K562 (cell line): ENCODE results near the gene FAM200A. TPM values are rescaled to one million over a fixed set of nuclear protein-coding genes. Genes with fewer than 3 reads are reported as not detected.

Experiments
- ATF7 ChIP-seq: fragments of 450-650 bp; IDR thresholded peaks from 2 replicates; pipeline ENCODE4 v1.7.1; 2014; ENCODE audit warnings: mild to moderate bottlenecking, moderate library complexity
- CREB1 ChIP-seq, 2 experiments: sonication (generic) in 1 of 2; formaldehyde crosslinking in 1 of 2; IDR thresholded peaks; 2 replicates each; pipeline versions ENCODE4 v1.6.1 to v1.8.0; 2012 to 2022; ENCODE audit warnings: inconsistent platforms in 1 of 2, mild to moderate bottlenecking in 1 of 2, missing genetic modification reagents in 1 of 2, moderate library complexity in 1 of 2
- EGR1 ChIP-seq: fragments of 450-650 bp; conservative IDR thresholded peaks from 2 replicates; pipeline ENCODE4 v1.6.1; 2017; ENCODE audit warnings: mild to moderate bottlenecking
- EP400 ChIP-seq: fragments of 450-650 bp; IDR thresholded peaks from 2 replicates; pipeline ENCODE4 v1.6.1; 2017; ENCODE audit warnings: antibody characterized with exemption, mild to moderate bottlenecking, moderate library complexity
- FOS ChIP-seq: IDR thresholded peaks from 3 replicates; pipeline ENCODE4 v1.6.1; 2011; ENCODE audit not compliant: insufficient read length; ENCODE audit errors: extremely low read depth
- GATAD2A ChIP-seq: fragments of 450-650 bp; IDR thresholded peaks from 2 replicates; pipeline ENCODE4 v1.6.1; 2017
- HDAC1 ChIP-seq, 2 experiments: fragments of 450-650 bp; IDR thresholded peaks; 2 replicates each; pipeline ENCODE4 v1.6.1; 2016 to 2017; ENCODE audit warnings: inconsistent platforms in 1 of 2, mild to moderate bottlenecking in 1 of 2, moderate library complexity in 1 of 2
- MAFK ChIP-seq: IDR thresholded peaks from 2 replicates; pipeline ENCODE4 v1.6.1; 2011; ENCODE audit warnings: low read length, improper control_type of control experiment
- PCBP2 ChIP-seq: fragments of 200-400 bp; formaldehyde crosslinking; IDR thresholded peaks from 2 replicates; pipeline ENCODE4 v1.6.1; 2018; ENCODE audit warnings: low read length, low read depth, mild to moderate bottlenecking, moderate library complexity; ENCODE audit not compliant: poor library complexity, severe bottlenecking
- SMAD1 ChIP-seq: fragments of 150-350 bp; IDR thresholded peaks from 2 replicates; pipeline ENCODE4 v1.6.1; 2014; ENCODE audit warnings: low read length, low read depth; ENCODE audit not compliant: partially characterized antibody
- TCF3 ChIP-seq: sonication (generic); formaldehyde crosslinking; IDR thresholded peaks from 2 replicates; pipeline ENCODE4 v1.4.0; 2020; ENCODE audit warnings: mild to moderate bottlenecking, missing genetic modification reagents
- polyA plus RNA-seq, 8 experiments: library from polyadenylated mRNA; depleted of rRNA in 4 of 8; stranded (reverse) in 5 of 8; unstranded in 3 of 8; fragments of >200 nt; fragmentation: Nextera tagmentation in 2 of 8; fragmentation: Illumina TruSeq in 1 of 8; extraction: Ambion mirVana in 2 of 8; extraction: Trizol in 1 of 8; gene quantifications; 2 replicates each; pipeline versions ENCODE4 v1.2.1 to v1.2.3, GENCODE V29; 2011 to 2014; ENCODE audit warnings: inconsistent platforms in 1 of 8, missing spikeins in 1 of 8
- total RNA-seq, 7 experiments: library from RNA; depleted of rRNA in 6 of 7; stranded (reverse); fragments of >200 nt in 6 of 7; fragmentation: Illumina TruSeq in 2 of 7; extraction: Trizol in 2 of 7; gene quantifications; 2 replicates each; pipeline versions ENCODE4 v1.2.1 to v1.2.3, GENCODE V29; 2011 to 2021; ENCODE audit warnings: low replicate concordance in 1 of 7
- TF ChIP-seq, protein P1 (sequence below): fragments of 450-650 bp; IDR thresholded peaks from 2 replicates; pipeline ENCODE4 v1.6.1; 2016; ENCODE audit warnings: low read depth
- TF ChIP-seq, protein P2 (sequence below), 2 experiments: fragments of 450-650 bp in 1 of 2; IDR thresholded peaks; 2 replicates each; pipeline ENCODE4 v1.6.1; 2011 to 2017; ENCODE audit warnings: low read depth in 2 of 2, antibody characterized with exemption in 1 of 2, borderline replicate concordance in 1 of 2, low read length in 1 of 2, mild to moderate bottlenecking in 1 of 2, mixed read lengths in 1 of 2; ENCODE audit not compliant: control insufficient read depth in 1 of 2
- TF ChIP-seq, protein P3 (sequence below): IDR thresholded peaks from 3 replicates; pipeline ENCODE4 v1.6.1; 2011; ENCODE audit warnings: borderline replicate concordance, mild to moderate bottlenecking; ENCODE audit not compliant: insufficient read length, insufficient read depth
- TF ChIP-seq, protein P4 (sequence below): sonication (generic); IDR thresholded peaks from 2 replicates; pipeline ENCODE4 v1.6.1; 2016

Gene FAM200A
- total and polyA plus RNA-seq, 9 of the 15 experiments (the other 6 are each of a cell fraction or from before 2014, with no cell fraction given): 3.3 to 11.2 (median 8.3) TPM

DNA sequence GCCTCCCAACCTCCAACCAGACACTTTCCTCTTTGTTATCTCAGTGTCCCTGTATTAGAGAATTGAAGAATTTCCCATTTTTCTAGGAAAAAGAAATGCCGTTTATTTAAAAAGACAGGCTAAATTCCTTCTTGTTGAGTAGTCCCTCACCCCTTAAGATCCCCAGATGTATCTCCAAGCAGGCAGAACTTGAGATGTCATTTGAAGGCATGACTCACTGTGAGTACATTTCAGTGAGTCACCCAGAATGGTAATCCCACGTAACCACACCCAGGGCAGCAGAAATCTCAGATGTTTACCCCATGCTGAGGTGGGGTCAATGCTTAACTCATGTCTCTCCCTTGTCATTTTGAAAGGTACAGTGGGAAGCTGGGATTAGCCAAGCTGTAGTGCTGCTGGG, 10.9 kb upstream of the FAM200A start (continued):
- peak; percentile 74; the same call in 1 of the 2 replicates for TF ChIP-seq ATF7
- TF ChIP-seq, protein P1, sequence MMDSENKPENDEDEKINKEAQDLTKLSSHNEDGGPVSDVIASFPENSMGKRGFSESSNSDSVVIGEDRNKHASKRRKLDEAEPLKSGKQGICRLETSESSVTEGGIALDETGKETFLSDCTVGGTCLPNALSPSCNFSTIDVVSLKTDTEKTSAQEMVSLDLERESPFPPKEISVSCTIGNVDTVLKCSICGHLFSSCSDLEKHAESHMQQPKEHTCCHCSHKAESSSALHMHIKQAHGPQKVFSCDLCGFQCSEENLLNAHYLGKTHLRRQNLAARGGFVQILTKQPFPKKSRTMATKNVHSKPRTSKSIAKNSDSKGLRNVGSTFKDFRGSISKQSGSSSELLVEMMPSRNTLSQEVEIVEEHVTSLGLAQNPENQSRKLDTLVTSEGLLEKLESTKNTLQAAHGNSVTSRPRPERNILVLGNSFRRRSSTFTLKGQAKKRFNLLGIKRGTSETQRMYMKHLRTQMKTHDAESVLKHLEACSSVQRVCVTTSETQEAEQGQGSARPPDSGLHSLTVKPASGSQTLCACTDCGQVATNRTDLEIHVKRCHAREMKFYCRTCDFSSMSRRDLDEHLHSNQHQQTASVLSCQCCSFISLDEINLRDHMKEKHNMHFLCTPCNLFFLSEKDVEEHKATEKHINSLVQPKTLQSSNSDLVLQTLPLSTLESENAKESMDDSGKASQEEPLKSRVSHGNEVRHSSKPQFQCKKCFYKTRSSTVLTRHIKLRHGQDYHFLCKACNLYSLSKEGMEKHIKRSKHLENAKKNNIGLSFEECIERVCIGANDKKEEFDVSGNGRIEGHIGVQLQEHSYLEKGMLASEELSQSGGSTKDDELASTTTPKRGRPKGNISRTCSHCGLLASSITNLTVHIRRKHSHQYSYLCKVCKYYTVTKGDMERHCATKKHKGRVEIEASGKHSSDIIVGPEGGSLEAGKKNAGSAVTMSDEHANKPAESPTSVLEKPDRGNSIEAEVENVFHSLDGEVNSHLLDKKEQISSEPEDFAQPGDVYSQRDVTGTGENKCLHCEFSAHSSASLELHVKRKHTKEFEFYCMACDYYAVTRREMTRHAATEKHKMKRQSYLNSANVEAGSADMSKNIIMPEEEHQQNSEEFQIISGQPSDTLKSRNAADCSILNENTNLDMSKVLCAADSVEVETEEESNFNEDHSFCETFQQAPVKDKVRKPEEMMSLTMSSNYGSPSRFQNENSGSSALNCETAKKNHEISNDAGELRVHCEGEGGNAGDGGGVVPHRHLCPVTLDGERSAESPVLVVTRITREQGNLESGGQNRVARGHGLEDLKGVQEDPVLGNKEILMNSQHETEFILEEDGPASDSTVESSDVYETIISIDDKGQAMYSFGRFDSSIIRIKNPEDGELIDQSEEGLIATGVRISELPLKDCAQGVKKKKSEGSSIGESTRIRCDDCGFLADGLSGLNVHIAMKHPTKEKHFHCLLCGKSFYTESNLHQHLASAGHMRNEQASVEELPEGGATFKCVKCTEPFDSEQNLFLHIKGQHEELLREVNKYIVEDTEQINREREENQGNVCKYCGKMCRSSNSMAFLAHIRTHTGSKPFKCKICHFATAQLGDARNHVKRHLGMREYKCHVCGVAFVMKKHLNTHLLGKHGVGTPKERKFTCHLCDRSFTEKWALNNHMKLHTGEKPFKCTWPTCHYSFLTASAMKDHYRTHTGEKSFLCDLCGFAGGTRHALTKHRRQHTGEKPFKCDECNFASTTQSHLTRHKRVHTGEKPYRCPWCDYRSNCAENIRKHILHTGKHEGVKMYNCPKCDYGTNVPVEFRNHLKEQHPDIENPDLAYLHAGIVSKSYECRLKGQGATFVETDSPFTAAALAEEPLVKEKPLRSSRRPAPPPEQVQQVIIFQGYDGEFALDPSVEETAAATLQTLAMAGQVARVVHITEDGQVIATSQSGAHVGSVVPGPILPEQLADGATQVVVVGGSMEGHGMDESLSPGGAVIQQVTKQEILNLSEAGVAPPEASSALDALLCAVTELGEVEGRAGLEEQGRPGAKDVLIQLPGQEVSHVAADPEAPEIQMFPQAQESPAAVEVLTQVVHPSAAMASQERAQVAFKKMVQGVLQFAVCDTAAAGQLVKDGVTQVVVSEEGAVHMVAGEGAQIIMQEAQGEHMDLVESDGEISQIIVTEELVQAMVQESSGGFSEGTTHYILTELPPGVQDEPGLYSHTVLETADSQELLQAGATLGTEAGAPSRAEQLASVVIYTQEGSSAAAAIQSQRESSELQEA: no peak
- TF ChIP-seq PCBP2: no peak
- TF ChIP-seq TCF3 (CRISPR knock-in tag): peak; percentile 62
- peak in 1 of 2 experiments; percentile 96; a peak in 2 of 4 replicates for TF ChIP-seq HDAC1 (IDR thresholded peaks at IDR 0.05)
- TF ChIP-seq, protein P2, sequence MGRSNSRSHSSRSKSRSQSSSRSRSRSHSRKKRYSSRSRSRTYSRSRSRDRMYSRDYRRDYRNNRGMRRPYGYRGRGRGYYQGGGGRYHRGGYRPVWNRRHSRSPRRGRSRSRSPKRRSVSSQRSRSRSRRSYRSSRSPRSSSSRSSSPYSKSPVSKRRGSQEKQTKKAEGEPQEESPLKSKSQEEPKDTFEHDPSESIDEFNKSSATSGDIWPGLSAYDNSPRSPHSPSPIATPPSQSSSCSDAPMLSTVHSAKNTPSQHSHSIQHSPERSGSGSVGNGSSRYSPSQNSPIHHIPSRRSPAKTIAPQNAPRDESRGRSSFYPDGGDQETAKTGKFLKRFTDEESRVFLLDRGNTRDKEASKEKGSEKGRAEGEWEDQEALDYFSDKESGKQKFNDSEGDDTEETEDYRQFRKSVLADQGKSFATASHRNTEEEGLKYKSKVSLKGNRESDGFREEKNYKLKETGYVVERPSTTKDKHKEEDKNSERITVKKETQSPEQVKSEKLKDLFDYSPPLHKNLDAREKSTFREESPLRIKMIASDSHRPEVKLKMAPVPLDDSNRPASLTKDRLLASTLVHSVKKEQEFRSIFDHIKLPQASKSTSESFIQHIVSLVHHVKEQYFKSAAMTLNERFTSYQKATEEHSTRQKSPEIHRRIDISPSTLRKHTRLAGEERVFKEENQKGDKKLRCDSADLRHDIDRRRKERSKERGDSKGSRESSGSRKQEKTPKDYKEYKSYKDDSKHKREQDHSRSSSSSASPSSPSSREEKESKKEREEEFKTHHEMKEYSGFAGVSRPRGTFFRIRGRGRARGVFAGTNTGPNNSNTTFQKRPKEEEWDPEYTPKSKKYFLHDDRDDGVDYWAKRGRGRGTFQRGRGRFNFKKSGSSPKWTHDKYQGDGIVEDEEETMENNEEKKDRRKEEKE (IDR thresholded peaks at IDR 0.05; ENCODE audit: borderline replicate concordance in 1 of 2, control insufficient read depth in 1 of 2, low read depth in 2 of 2, low read length in 1 of 2): no peak
- peak; percentile 85 for TF ChIP-seq FOS
- TF ChIP-seq, protein P3, sequence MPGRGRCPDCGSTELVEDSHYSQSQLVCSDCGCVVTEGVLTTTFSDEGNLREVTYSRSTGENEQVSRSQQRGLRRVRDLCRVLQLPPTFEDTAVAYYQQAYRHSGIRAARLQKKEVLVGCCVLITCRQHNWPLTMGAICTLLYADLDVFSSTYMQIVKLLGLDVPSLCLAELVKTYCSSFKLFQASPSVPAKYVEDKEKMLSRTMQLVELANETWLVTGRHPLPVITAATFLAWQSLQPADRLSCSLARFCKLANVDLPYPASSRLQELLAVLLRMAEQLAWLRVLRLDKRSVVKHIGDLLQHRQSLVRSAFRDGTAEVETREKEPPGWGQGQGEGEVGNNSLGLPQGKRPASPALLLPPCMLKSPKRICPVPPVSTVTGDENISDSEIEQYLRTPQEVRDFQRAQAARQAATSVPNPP: no peak
- TF ChIP-seq GATAD2A: no peak
- TF ChIP-seq MAFK: peak; percentile 56; the same call in 1 of the 2 replicates
- TF ChIP-seq SMAD1: no peak
- TF ChIP-seq EP400: peak; percentile 25; the same call in 1 of the 2 replicates
- TF ChIP-seq, protein P4, sequence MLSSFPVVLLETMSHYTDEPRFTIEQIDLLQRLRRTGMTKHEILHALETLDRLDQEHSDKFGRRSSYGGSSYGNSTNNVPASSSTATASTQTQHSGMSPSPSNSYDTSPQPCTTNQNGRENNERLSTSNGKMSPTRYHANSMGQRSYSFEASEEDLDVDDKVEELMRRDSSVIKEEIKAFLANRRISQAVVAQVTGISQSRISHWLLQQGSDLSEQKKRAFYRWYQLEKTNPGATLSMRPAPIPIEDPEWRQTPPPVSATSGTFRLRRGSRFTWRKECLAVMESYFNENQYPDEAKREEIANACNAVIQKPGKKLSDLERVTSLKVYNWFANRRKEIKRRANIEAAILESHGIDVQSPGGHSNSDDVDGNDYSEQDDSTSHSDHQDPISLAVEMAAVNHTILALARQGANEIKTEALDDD: peak; percentile 93
- TF ChIP-seq EGR1: peak; percentile 51
- TF ChIP-seq CREB1 (IDR thresholded peaks at IDR 0.05): no peak
- TF ChIP-seq CREB1 (CRISPR knock-in tag; IDR thresholded peaks at IDR 0.05): peak; percentile 17; the same call in 1 of the 2 replicates
